KMS-11 (cell line): ENCODE measurements around the gene GPC2.
A peak's percentile ranks its signal among the peaks of the same experiment; 100 is the strongest.

ENCODE experiments used
- H2AFZ ChIP-seq: fragments of 200-600 bp; sonication (generic); 2 replicates; pipeline ENCODE4 v1.6.1; 2016; ENCODE audit warnings: antibody characterized with exemption, mixed run types, low read depth
- H3K27ac ChIP-seq: fragments of 200-600 bp; sonication (generic); 2 replicates; pipeline ENCODE4 v1.6.1; 2016; ENCODE audit warnings: mild to moderate bottlenecking, mixed run types
- H3K27me3 ChIP-seq: fragments of 200-600 bp; sonication (generic); 2 replicates; pipeline ENCODE4 v1.6.1; 2017; ENCODE audit warnings: mild to moderate bottlenecking, low read depth, mixed run types, moderate library complexity; ENCODE audit not compliant: insufficient read depth
- H3K36me3 ChIP-seq: fragments of 200-600 bp; sonication (generic); 2 replicates; pipeline ENCODE4 v1.6.1; 2017; ENCODE audit warnings: mild to moderate bottlenecking, mixed run types; ENCODE audit not compliant: insufficient read depth
- H3K4me1 ChIP-seq: fragments of 200-600 bp; sonication (generic); 2 replicates; pipeline ENCODE4 v1.6.1; 2016; ENCODE audit warnings: mild to moderate bottlenecking, low read depth, mixed run types; ENCODE audit not compliant: poor library complexity, severe bottlenecking
- H3K4me2 ChIP-seq: fragments of 200-600 bp; sonication (generic); 2 replicates; pipeline ENCODE4 v1.7.0; 2016; ENCODE audit warnings: mild to moderate bottlenecking, mixed run types
- H3K4me3 ChIP-seq: fragments of 200-600 bp; sonication (generic); IDR thresholded peaks from 2 replicates; pipeline ENCODE4 v1.6.1; 2017; ENCODE audit warnings: low read depth, low read length, mixed read lengths; ENCODE audit not compliant: insufficient read depth
- H3K79me2 ChIP-seq: fragments of 200-600 bp; sonication (generic); 2 replicates; pipeline ENCODE4 v1.6.1; 2016; ENCODE audit warnings: low read depth, mixed run types; ENCODE audit not compliant: insufficient read depth
- H3K9ac ChIP-seq: fragments of 200-600 bp; sonication (generic); 2 replicates; pipeline ENCODE4 v1.6.1; 2016; ENCODE audit warnings: mild to moderate bottlenecking, mixed run types
- H4K20me1 ChIP-seq: fragments of 200-600 bp; sonication (generic); 2 replicates; pipeline ENCODE4 v1.6.1; 2016; ENCODE audit warnings: mild to moderate bottlenecking, mixed run types; ENCODE audit not compliant: insufficient read depth
- TF ChIP-seq, protein P1 (sequence below): fragments of 200-600 bp; sonication (generic); conservative IDR thresholded peaks from 2 replicates; pipeline ENCODE4 v1.6.1; 2017; ENCODE audit warnings: low read depth, mild to moderate bottlenecking, antibody characterized with exemption, low read length, moderate library complexity, mixed read lengths

GPC2 gene

DNA sequence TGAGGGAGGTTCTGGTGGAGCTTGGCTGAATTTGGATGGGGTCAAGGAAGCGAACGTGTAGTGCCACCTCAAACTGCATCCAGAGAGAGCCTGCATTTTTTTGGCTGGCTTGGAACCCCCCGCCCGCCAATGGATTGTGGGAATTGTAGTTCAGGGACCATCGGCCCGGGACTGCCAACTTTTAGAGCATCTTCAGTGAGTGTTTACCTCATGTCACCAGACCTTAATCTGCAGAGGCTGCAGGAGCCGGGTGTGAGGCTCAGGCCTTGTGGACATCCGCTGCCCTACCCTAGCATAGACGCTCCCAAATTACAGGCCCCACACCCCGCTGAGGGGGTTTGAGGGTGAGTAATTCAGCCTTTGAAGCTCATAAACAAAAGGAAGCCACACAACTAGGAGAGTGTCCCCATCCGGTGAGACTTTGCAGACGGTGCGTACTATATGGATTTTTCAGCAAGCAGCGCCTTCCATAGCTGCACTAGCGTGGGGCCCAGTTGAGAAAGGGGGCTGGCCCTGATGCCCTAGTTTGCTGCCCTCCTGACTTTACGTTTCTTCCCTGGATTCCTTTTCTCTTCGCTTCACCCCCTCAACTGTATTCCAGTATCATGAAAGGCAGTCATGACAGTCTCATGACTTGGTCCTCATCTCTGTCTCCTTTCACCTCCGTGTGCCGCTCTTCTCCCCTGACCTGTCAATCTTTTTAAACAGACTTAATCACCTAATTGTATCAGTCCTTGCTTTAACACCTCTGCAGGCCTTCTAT is 57.0 kb downstream of the GPC2 start:
- Histone ChIP-seq H3K27me3 (no peaks in the 10 kb centered on the region), H2AFZ (peak overlapping the region; percentile 90), H3K4me3 (peak overlapping the region; percentile 60), H3K36me3 (no peaks in the 10 kb centered on the region), H3K4me1 (peaks cover 19% of the 10 kb centered on the region), H3K79me2 (peaks cover 9% of the 10 kb centered on the region; the same call in 1 of the 2 replicates), H3K9ac (peak overlapping the region; percentile 87; the same call in 1 of the 2 replicates), H4K20me1 (no peaks in the 10 kb centered on the region), H3K4me2 (peak overlapping the region; percentile 80), H3K27ac (peak overlapping the region; percentile 89)
- TF ChIP-seq, protein P1, sequence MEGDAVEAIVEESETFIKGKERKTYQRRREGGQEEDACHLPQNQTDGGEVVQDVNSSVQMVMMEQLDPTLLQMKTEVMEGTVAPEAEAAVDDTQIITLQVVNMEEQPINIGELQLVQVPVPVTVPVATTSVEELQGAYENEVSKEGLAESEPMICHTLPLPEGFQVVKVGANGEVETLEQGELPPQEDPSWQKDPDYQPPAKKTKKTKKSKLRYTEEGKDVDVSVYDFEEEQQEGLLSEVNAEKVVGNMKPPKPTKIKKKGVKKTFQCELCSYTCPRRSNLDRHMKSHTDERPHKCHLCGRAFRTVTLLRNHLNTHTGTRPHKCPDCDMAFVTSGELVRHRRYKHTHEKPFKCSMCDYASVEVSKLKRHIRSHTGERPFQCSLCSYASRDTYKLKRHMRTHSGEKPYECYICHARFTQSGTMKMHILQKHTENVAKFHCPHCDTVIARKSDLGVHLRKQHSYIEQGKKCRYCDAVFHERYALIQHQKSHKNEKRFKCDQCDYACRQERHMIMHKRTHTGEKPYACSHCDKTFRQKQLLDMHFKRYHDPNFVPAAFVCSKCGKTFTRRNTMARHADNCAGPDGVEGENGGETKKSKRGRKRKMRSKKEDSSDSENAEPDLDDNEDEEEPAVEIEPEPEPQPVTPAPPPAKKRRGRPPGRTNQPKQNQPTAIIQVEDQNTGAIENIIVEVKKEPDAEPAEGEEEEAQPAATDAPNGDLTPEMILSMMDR = no peak
